SK-N-SH treated with all-trans-retinoic acid at 6 μM for 48 hours (cell line): ENCODE data around the gene KIF21A.

Experiments used
- CSDC2 ChIP-seq: fragments of 250-450 bp; sonication (Bioruptor Pico); IDR thresholded peaks from 2 replicates; pipeline ENCODE4 v1.5.0; 2020; ENCODE audit warnings: mild to moderate bottlenecking, moderate library complexity
- CSRNP3 ChIP-seq: fragments of 250-450 bp; sonication (Bioruptor Pico); IDR thresholded peaks from 2 replicates; pipeline ENCODE4 v1.5.1; 2021; ENCODE audit warnings: mild to moderate bottlenecking, moderate library complexity
- ESRRG ChIP-seq: fragments of 250-450 bp; sonication (Bioruptor Pico); IDR thresholded peaks from 2 replicates; pipeline ENCODE4 v1.6.1; 2021; ENCODE audit warnings: mild to moderate bottlenecking
- PATZ1 ChIP-seq: fragments of 250-450 bp; sonication (Bioruptor Pico); IDR thresholded peaks from 2 replicates; pipeline ENCODE4 v1.8.0; 2020; ENCODE audit warnings: mild to moderate bottlenecking, moderate library complexity, borderline replicate concordance
- POU6F1 ChIP-seq: fragments of 250-450 bp; sonication (Bioruptor Pico); IDR thresholded peaks from 2 replicates; pipeline ENCODE4 v1.8.0; 2021; ENCODE audit warnings: low read depth, mild to moderate bottlenecking, moderate library complexity, borderline replicate concordance
- ZFP3 ChIP-seq: fragments of 250-450 bp; sonication (Bioruptor Pico); IDR thresholded peaks from 2 replicates; pipeline ENCODE4 v1.5.0; 2020; ENCODE audit warnings: mild to moderate bottlenecking, moderate library complexity
- ZNF70 ChIP-seq: fragments of 450-650 bp; formaldehyde crosslinking; IDR thresholded peaks from 2 replicates; pipeline ENCODE4 v1.5.0; 2020; ENCODE audit warnings: mild to moderate bottlenecking, moderate library complexity

- TF ChIP-seq POU6F1 (CRISPR knock-in tag) (no peak), PATZ1 (CRISPR knock-in tag) (no peak), ZNF70 (no peak), ZFP3 (CRISPR knock-in tag) (no peak), CSRNP3 (CRISPR knock-in tag) (no peak), CSDC2 (CRISPR knock-in tag) (no peak), ESRRG (CRISPR knock-in tag) (no peak)
These were observed 164.5 kb downstream of the KIF21A start for GRCh38 chr12:39278426-39278825.
